Activated CD8-positive, alpha-beta T cell treated with anti-CD3 and anti-CD28 coated beads, Interleukin-2, amount 10 ng/mL, durations not matched to agents 7 days and 5 days (primary cell): Measurements from ENCODE around the gene ACSL1. TPM values are rescaled to one million over a fixed set of nuclear protein-coding genes. Genes with fewer than 3 reads are reported as not detected.

ENCODE experiments used
- ATAC-seq: fragments of 150-1000 bp; cut with Tn5 transposase; one replicate; pipeline ENCODE4 v1.10.0; 2021; ENCODE audit warnings: moderate library complexity
- CTCF ChIA-PET: fragments of 350-600 bp; sonication (Branson Sonifier 250); formaldehyde crosslinking; loops from one replicate; lab custom pipeline; 2021; ENCODE audit warnings: antibody characterized with exemption; lab: Charles Lee
- POLR2A ChIA-PET: fragments of 350-600 bp; sonication (Branson Sonifier 250); formaldehyde crosslinking; loops from one replicate; lab custom pipeline; 2021; ENCODE audit warnings: antibody characterized with exemption; lab: Charles Lee
- DNase-seq: peaks from one replicate; pipeline ENCODE4 v3.0.0-alpha.2; 2020
- H3K27ac Mint-ChIP-seq: one replicate; pipeline ENCODE4 v1.8.0; 2021; ENCODE audit warnings: mild to moderate bottlenecking, mixed read lengths
- H3K27me3 Mint-ChIP-seq: one replicate; pipeline ENCODE4 v1.8.0; 2021; ENCODE audit warnings: low read depth, mixed read lengths
- H3K36me3 Mint-ChIP-seq: one replicate; pipeline ENCODE4 v1.8.0; 2021; ENCODE audit warnings: low read depth, mixed read lengths
- H3K4me1 Mint-ChIP-seq: one replicate; pipeline ENCODE4 v1.8.0; 2021; ENCODE audit warnings: low read depth, mixed read lengths
- H3K4me3 Mint-ChIP-seq: one replicate; pipeline ENCODE4 v1.8.0; 2021; ENCODE audit warnings: mild to moderate bottlenecking, mixed read lengths
- H3K9me3 Mint-ChIP-seq: one replicate; pipeline ENCODE4 v1.8.0; 2022; ENCODE audit warnings: mixed read lengths; ENCODE audit not compliant: insufficient read depth
- total RNA-seq, 2 experiments: library from RNA; stranded (reverse); gene quantifications; one replicate each; pipeline ENCODE4 v1.2.3, GENCODE V29; 2021

ACSL1 gene
- total RNA-seq, 2 experiments from 2014 or later = 7.5 to 8.7 TPM

- peaks cover 59% of the 10 kb centered on the region for H3K4me1 Mint-ChIP-seq
Measured at GRCh38 chr4:184731056-184731455, 94.7 kb downstream of the ACSL1 start.

DNA sequence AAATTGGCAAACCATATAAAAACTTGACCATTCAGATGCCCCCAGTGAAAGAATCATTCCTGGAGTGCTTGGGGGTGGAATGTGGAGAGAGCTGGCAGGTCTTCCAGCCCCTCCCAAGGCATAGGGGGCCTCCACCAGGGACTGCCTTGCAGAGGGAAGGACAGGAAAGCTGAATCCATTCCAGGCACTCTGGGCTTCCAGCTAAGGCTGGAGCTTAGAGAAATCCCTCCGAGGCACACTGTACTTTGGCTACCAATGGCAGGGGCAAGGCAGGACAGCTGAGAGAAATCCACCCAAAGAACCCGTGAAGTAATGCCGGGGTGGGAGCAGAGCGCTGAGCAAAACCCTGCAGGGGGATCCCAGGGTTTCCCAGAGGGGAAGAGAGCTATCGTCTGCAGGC, 95.8 kb downstream of the ACSL1 start:
- Mint-ChIP-seq H3K9me3 (no peaks in the 10 kb centered on the region), H3K27me3 (no peaks in the 10 kb centered on the region), H3K36me3 (peaks cover 61% of the 10 kb centered on the region), H3K4me3 (no peak overlapping the region), H3K4me1 (peaks cover 61% of the 10 kb centered on the region), H3K27ac (no peak overlapping the region)
- no peak for DNase-seq
- ATAC-seq = no peak
- POLR2A ChIA-PET = interaction anchor here (1.6 kb wide), 1 partner anchor 82 kb away, joined by 4 read pairs; no protein-coding TSS in a partner anchor
- CTCF ChIA-PET = interaction anchor here (1.0 to 1.3 kb wide), 2 partner anchors 81 to 466 kb away, joined by 3 to 4 read pairs; no protein-coding TSS in a partner anchor

More at GRCh38 chr4:184731056-184731455, 94.7 kb downstream of the ACSL1 start:
- ChIA-PET POLR2A (interaction anchor here (0.6 to 1.6 kb wide), 4 partner anchors 83 to 452 kb away, joined by 3 to 4 read pairs (median 3); partner anchors contain the start of gene IRF2), CTCF (interaction anchor here (1.0 to 1.3 kb wide), 3 partner anchors 82 to 467 kb away, joined by 3 to 4 read pairs (median 3); partner anchors contain the start of gene CASP3)
- H3K36me3 Mint-ChIP-seq = peaks cover 54% of the 10 kb centered on the region
- ATAC-seq = no peak
- no peak overlapping the region for H3K27ac Mint-ChIP-seq
- no peak for DNase-seq
- no peaks in the 10 kb centered on the region for H3K9me3 Mint-ChIP-seq
- no peaks in the 10 kb centered on the region for H3K27me3 Mint-ChIP-seq
- no peak overlapping the region for H3K4me3 Mint-ChIP-seq

GRCh38 chr4:184728858-184729257, 96.9 kb downstream of the ACSL1 start:
- ChIA-PET POLR2A (no interaction called here), CTCF (no interaction called here)
- H3K36me3 Mint-ChIP-seq = peaks cover 70% of the 10 kb centered on the region

GRCh38 chr4:184727430-184727829, 98.3 kb downstream of the ACSL1 start:
- CTCF ChIA-PET = no interaction called here

More at GRCh38 chr4:184728858-184729257, 96.9 kb downstream of the ACSL1 start:
- Mint-ChIP-seq H3K4me1 (peaks cover 51% of the 10 kb centered on the region), H3K27me3 (no peaks in the 10 kb centered on the region), H3K4me3 (no peak overlapping the region), H3K9me3 (no peaks in the 10 kb centered on the region), H3K27ac (no peak overlapping the region)
- DNase-seq = no peak
- ATAC-seq = no peak

DNA sequence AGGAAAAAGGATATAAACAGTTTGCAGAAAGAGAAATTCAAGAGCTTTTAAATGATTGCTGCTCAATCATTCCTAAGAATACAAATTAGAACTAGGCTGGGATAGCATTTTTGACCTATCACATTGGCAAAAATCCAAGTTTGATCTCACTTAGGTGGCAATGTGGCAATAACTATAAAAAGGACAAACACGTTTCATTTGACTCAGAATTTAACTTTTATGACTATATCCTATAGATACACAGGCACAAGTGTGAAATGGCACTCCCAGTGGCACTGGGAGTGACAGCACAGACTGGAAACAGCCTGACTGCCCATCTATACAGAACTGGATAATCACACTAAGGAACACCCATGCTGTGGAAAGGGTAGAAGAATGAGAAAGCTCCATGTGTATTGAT, 103.0 kb downstream of the ACSL1 start:
- ChIA-PET CTCF (interaction anchor here (1.0 to 1.3 kb wide), 3 partner anchors 11 to 36 kb away, joined by 3 to 5 read pairs (median 3); partner anchors contain the start of gene CENPU), POLR2A (interaction anchor here (4.1 kb wide), 1 partner anchor 10 kb away, joined by 20 read pairs; the partner anchor contains the start of gene CENPU)
- Mint-ChIP-seq H3K9me3 (no peaks in the 10 kb centered on the region), H3K4me3 (no peak overlapping the region), H3K27me3 (no peaks in the 10 kb centered on the region), H3K36me3 (peaks cover 75% of the 10 kb centered on the region), H3K27ac (no peak overlapping the region), H3K4me1 (peaks cover 27% of the 10 kb centered on the region)
- no peak for ATAC-seq
- no peak for DNase-seq

More at GRCh38 chr4:184727430-184727829, 98.3 kb downstream of the ACSL1 start:
- Mint-ChIP-seq H3K4me1 (peaks cover 44% of the 10 kb centered on the region), H3K27ac (no peak overlapping the region), H3K4me3 (no peak overlapping the region), H3K36me3 (peaks cover 75% of the 10 kb centered on the region), H3K9me3 (no peaks in the 10 kb centered on the region), H3K27me3 (no peaks in the 10 kb centered on the region)
- DNase-seq (no peak), ATAC-seq (no peak)
- POLR2A ChIA-PET = no interaction called here

DNA sequence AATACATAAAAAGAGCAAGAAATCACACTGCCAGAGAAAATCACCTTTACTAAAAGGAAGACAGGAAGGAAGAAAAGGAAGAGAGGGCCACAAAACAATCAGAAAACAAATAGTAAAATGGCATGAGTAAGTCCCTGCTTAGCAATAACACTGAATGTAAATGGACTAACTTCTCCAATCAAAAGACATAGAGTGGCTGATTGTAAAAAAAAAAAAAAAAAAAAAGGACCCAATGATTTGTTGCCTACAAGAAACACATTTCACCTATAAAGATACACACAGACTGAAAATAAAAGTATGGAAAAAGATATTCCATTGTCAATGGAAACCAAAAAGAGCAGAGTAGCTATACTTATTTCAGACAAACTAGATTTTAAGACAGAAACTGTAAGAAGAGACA, 104.5 kb downstream of the ACSL1 start:
- Mint-ChIP-seq H3K9me3 (no peaks in the 10 kb centered on the region), H3K4me3 (no peak overlapping the region), H3K36me3 (peaks cover 71% of the 10 kb centered on the region), H3K27me3 (no peaks in the 10 kb centered on the region), H3K27ac (no peak overlapping the region), H3K4me1 (peaks cover 16% of the 10 kb centered on the region)
- POLR2A ChIA-PET = interaction anchor here (4.1 kb wide), 1 partner anchor 12 kb away, joined by 20 read pairs; the partner anchor contains the start of gene CENPU
- CTCF ChIA-PET = interaction anchor here (1.4 kb wide), 1 partner anchor 13 kb away, joined by 6 read pairs; the partner anchor contains the start of gene CENPU
- DNase-seq (no peak), ATAC-seq (no peak)

- peaks cover 68% of the 10 kb centered on the region for H3K36me3 Mint-ChIP-seq
- H3K4me1 Mint-ChIP-seq = peaks cover 14% of the 10 kb centered on the region
- ChIA-PET POLR2A (interaction anchor here (4.1 kb wide), 1 partner anchor 14 kb away, joined by 20 read pairs; the partner anchor contains the start of gene CENPU), CTCF (interaction anchor here (1.7 kb wide), 1 partner anchor 12 kb away, joined by 6 read pairs; no protein-coding TSS in a partner anchor)
- H3K4me3 Mint-ChIP-seq = no peak overlapping the region
- H3K27me3 Mint-ChIP-seq = no peaks in the 10 kb centered on the region
- H3K9me3 Mint-ChIP-seq = no peaks in the 10 kb centered on the region
- H3K27ac Mint-ChIP-seq = no peak overlapping the region
- no peak for DNase-seq
- ATAC-seq = no peak
Measured at GRCh38 chr4:184719407-184719806, 106.4 kb downstream of the ACSL1 start.

- no peak overlapping the region for H3K27ac Mint-ChIP-seq
- POLR2A ChIA-PET = interaction anchor here (0.6 to 1.1 kb wide), 2 partner anchors 14 to 241 kb away, joined by 3 read pairs; no protein-coding TSS in a partner anchor
- peaks cover 57% of the 10 kb centered on the region for H3K36me3 Mint-ChIP-seq
Measured at GRCh38 chr4:184715526-184715925, 110.2 kb downstream of the ACSL1 start.

GRCh38 chr4:184713887-184714286, 111.9 kb downstream of the ACSL1 start:
- ChIA-PET CTCF (interaction anchor here (0.9 to 1.0 kb wide), 3 partner anchors 10 to 450 kb away, joined by 3 read pairs; no protein-coding TSS in a partner anchor), POLR2A (interaction anchor here (1.4 kb wide), 1 partner anchor 19 kb away, joined by 4 read pairs; the partner anchor contains the start of gene CENPU)
- Mint-ChIP-seq H3K36me3 (peaks cover 58% of the 10 kb centered on the region), H3K4me3 (no peak overlapping the region), H3K4me1 (peaks cover 4% of the 10 kb centered on the region), H3K9me3 (no peaks in the 10 kb centered on the region), H3K27me3 (no peaks in the 10 kb centered on the region), H3K27ac (no peak overlapping the region)
- ATAC-seq = no peak
- DNase-seq = no peak

More at GRCh38 chr4:184715526-184715925, 110.2 kb downstream of the ACSL1 start:
- Mint-ChIP-seq H3K27me3 (no peaks in the 10 kb centered on the region), H3K4me3 (no peak overlapping the region), H3K4me1 (peaks cover 4% of the 10 kb centered on the region), H3K9me3 (no peaks in the 10 kb centered on the region)
- ATAC-seq (no peak), DNase-seq (no peak)
- CTCF ChIA-PET = interaction anchor here (1.2 kb wide), 1 partner anchor 451 kb away, joined by 4 read pairs; no protein-coding TSS in a partner anchor

DNA sequence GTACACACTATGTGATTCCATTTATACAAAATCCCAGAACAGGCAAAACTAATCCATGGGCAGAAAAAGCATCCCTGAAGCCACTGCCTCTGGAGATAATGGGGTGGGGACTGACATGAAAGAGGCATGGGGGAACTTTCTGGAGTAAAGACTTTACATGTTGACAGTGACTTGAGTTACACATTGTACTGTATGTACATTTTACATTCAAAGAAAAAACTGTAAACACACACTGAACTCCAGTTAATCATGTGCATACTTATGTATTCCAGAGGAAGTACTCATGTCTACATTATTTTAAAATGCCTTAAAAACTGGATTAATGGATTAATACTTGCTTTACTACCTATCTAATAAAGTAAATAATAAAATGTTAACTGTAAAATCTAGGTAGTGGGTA, 113.4 kb downstream of the ACSL1 start:
- Mint-ChIP-seq H3K9me3 (no peaks in the 10 kb centered on the region), H3K4me3 (no peak overlapping the region), H3K27me3 (no peaks in the 10 kb centered on the region), H3K4me1 (peaks cover 1% of the 10 kb centered on the region), H3K36me3 (peaks cover 58% of the 10 kb centered on the region), H3K27ac (no peak overlapping the region)
- ChIA-PET POLR2A (no interaction called here), CTCF (no interaction called here)
- DNase-seq (no peak), ATAC-seq (no peak)

DNA sequence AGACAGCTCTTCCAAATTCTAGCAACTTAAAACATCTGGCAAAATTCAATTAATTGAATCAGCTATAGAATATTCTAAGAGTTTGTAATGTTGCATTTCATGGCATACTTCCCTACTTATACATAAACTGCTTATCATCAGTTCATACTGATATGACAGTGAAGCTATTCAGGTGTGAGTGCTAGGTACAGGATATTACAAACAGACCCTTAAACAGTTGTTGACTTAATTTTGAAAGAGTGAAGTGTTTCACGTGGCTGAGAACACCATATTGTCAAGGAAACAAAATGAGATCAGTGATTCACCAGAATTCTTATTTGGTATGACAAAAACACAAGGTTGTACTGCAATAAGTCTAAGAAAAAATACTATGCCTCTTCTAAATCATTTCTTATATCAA, 119.3 kb downstream of the ACSL1 start:
- no peaks in the 10 kb centered on the region for H3K27me3 Mint-ChIP-seq
- H3K4me3 Mint-ChIP-seq = no peak overlapping the region
- POLR2A ChIA-PET = no interaction called here
- peaks cover 18% of the 10 kb centered on the region for H3K4me1 Mint-ChIP-seq
- peaks cover 69% of the 10 kb centered on the region for H3K36me3 Mint-ChIP-seq
- CTCF ChIA-PET = interaction anchor here (1.0 to 2.2 kb wide), 2 partner anchors 13 to 443 kb away, joined by 3 to 6 read pairs; no protein-coding TSS in a partner anchor
- peak overlapping the region; percentile 51 for H3K27ac Mint-ChIP-seq
- H3K9me3 Mint-ChIP-seq = no peaks in the 10 kb centered on the region
- DNase-seq (no peak), ATAC-seq (no peak)

- POLR2A ChIA-PET = no interaction called here
Measured at GRCh38 chr4:184705692-184706091, 120.1 kb downstream of the ACSL1 start.

More at GRCh38 chr4:184705692-184706091, 120.1 kb downstream of the ACSL1 start:
- CTCF ChIA-PET = interaction anchor here (1.0 kb wide), 1 partner anchor 442 kb away, joined by 3 read pairs; no protein-coding TSS in a partner anchor
- Mint-ChIP-seq H3K4me3 (no peak overlapping the region), H3K36me3 (peaks cover 71% of the 10 kb centered on the region), H3K9me3 (no peaks in the 10 kb centered on the region), H3K27me3 (no peaks in the 10 kb centered on the region), H3K27ac (peak overlapping the region; percentile 15), H3K4me1 (peaks cover 18% of the 10 kb centered on the region)
- DNase-seq (no peak), ATAC-seq (no peak)
